Adrenal gland (tissue), 12 donors: Measurements from ENCODE around the gene ZNF786. TPM values are rescaled to one million over a fixed set of nuclear protein-coding genes. Genes with fewer than 3 reads are reported as not detected.

Experiments used
- DNase-seq, 7 donors: peaks; one replicate each; pipeline ENCODE4 v3.0.0-alpha.2; 2019 to 2020
- H3K27ac ChIP-seq, 5 donors: fragments of 200-600 bp; sonication (generic) in 4 of 5; 1 replicate in 3 of 5; 2 replicates in 2 of 5; pipeline versions ENCODE4 v1.5.1 to v1.8.0; 2016 to 2020; ENCODE audit warnings: mild to moderate bottlenecking in 1 of 5
- H3K27me3 ChIP-seq: fragments of 200-600 bp; 2 replicates; pipeline ENCODE4 v1.8.0; 2021
- H3K36me3 ChIP-seq, 2 donors: fragments of 200-600 bp; replicated peaks in 1 of 2; 1 replicate in 1 of 2; 2 replicates in 1 of 2; pipeline versions ENCODE4 v1.5.1 to v1.8.0; 2018 to 2022
- H3K4me1 ChIP-seq, 2 donors: fragments of 200-600 bp; replicated peaks in 1 of 2; 1 replicate in 1 of 2; 2 replicates in 1 of 2; pipeline versions ENCODE4 v1.5.1 to v1.8.0; 2018 to 2021
- H3K4me3 ChIP-seq, 4 donors: fragments of 200-600 bp; sonication (generic) in 3 of 4; one replicate each; pipeline ENCODE4 v1.5.1; 2016 to 2018
- H3K9me3 ChIP-seq, 3 donors: fragments of 200-600 bp; sonication (generic) in 1 of 3; replicated peaks in 1 of 3; 1 replicate in 2 of 3; 2 replicates in 1 of 3; pipeline versions ENCODE4 v1.5.1 to v1.8.0; 2016 to 2021
- CTCF ChIP-seq, 6 experiments: fragments of 450-650 bp in 4 of 6; fragments of 200-600 bp in 2 of 6; sonication (generic) in 1 of 6; IDR thresholded peaks; 1 replicate in 5 of 6; 2 replicates in 1 of 6; pipeline versions ENCODE4 v1.5.1 to v1.8.0; 2016 to 2021; ENCODE audit warnings: antibody characterized with exemption in 6 of 6, mild to moderate bottlenecking in 2 of 6, moderate library complexity in 1 of 6
- POLR2A ChIP-seq, 2 donors: fragments of 450-650 bp; IDR thresholded peaks; one replicate each; pipeline ENCODE4 v1.6.1; 2017; ENCODE audit warnings: antibody characterized with exemption in 2 of 2, mild to moderate bottlenecking in 2 of 2, moderate library complexity in 1 of 2
- WGBS, 4 donors: extraction: QIAGEN DNeasy Blood & Tissue Kit in 2 of 4; methylation state at CpG; one replicate each; pipeline versions ENCODE4 v1.1.5 to v1.1.7; 2013 to 2017; 5-methylcytosine and 5-hydroxymethylcytosine counted together
- intact Hi-C, 2 donors: fragments of 100-400 bp; cut with DNase I; formaldehyde crosslinking; loops; one replicate each; pipeline versions ENCODE4 v1.14.1 to v1.15.0; 2022 to 2023
- polyA plus RNA-seq, 3 donors: library from polyadenylated mRNA; stranded (reverse); fragments of 200-250 nt in 2 of 3; fragments of 350-450 nt in 1 of 3; fragmentation: Illumina TruSeq in 1 of 3; extraction: RNeasy Lipid Tissue Mini Kit (QIAGEN cat#74804) in 1 of 3; gene quantifications; one replicate each; pipeline ENCODE4 v1.2.3, GENCODE V29; 2013 to 2014
- total RNA-seq, 9 donors: library from RNA; depleted of rRNA in 4 of 9; stranded (reverse); fragments of >200 nt in 4 of 9; fragments of 120-200 nt in 1 of 9; fragmentation: NEBNext Ultra II Directional in 1 of 9; extraction: Animal tissue kit (Norgen Biotek cat#: 25700) in 1 of 9; gene quantifications; one replicate each; pipeline versions ENCODE4 v1.1.0 to v1.2.4, GENCODE V29; 2013 to 2023
- donor health status: healthy with polysubstance abuse.
- donor health status: Bipolar disorder and iron deficiency.
- donor health status: DM: yes; HTN: yes; CAD: no.
- donor health status: DM: no; HTN: no; CAD: no.
- donor health status: DM: no; HTN: no; CAD: no.
- donor health status: DM: yes; HTN: yes; CAD: no.

The ZNF786 gene
- total and polyA plus RNA-seq, 12 donors = 2.6 to 13.0 (median 4.8) TPM

DNA sequence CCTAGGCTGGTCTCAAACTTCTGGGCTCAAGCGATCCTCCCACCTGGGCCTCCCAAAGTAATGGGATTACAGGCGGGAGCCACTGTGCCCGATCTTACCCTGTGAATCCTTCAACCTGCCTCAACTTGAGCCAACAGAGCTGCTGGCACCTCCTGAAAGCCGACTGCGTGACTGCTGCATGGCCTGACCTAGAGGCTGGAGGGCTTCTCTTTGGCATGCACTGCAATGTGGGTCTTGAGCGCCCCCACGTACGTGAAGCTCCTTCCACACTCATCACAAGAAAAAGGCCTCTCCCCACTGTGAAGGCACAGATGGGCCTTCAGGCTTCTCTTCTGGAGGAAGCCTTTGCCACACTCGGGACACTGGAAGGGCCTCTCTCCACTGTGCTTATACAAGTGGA lies 12.9 kb upstream of the ZNF786 start:
- DNase-seq = no peak
- H3K36me3 ChIP-seq = no peaks in the 10 kb centered on the region
- H3K9me3 ChIP-seq = no peaks in the 10 kb centered on the region
- H3K4me3 ChIP-seq = no peak overlapping the region
- H3K27ac ChIP-seq = no peak overlapping the region
- H3K27me3 ChIP-seq = no peaks in the 10 kb centered on the region
- no peaks in the 10 kb centered on the region for H3K4me1 ChIP-seq
- intact Hi-C loops = no loop called here
- TF ChIP-seq POLR2A (IDR thresholded peaks at IDR 0.05) = no peak
- TF ChIP-seq CTCF (IDR thresholded peaks at IDR 0.05) = no peak
- 91 to 97% (median 95%) methylated on average over 9 of the region's 9 CpGs; no CpG with 5 or more reads in 1 of the 4 donors for WGBS, 4 donors

DNA sequence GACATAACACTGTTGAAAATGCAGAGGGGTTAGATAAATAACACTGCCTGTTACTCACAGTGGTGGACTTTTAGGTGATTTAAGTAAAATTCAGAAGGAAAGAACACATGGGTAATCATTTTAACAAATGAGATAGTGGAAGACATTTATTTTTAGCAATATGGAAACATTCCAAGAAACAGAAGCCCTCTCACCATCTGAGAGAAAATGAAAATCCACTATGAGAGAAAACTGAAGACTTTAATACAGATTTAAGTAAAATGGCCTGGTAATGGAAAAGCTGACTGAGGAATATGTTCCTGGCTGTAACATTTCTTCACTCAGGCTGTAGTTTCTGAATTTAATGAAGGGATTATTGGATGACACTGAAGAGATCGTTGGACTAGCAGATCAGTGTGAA lies 12.1 kb upstream of the ZNF786 start:
- intact Hi-C loops = no loop called here
- Histone ChIP-seq H3K9me3 (no peaks in the 10 kb centered on the region), H3K27ac (no peak overlapping the region), H3K36me3 (no peaks in the 10 kb centered on the region), H3K4me1 (no peaks in the 10 kb centered on the region), H3K27me3 (no peaks in the 10 kb centered on the region), H3K4me3 (no peak overlapping the region)
- no peak for DNase-seq
- 63 to 80% (median 73%) methylated on average over 1 of the region's 1 CpG for WGBS, 4 donors
- TF ChIP-seq CTCF (IDR thresholded peaks at IDR 0.05) = no peak
- TF ChIP-seq POLR2A (IDR thresholded peaks at IDR 0.05) = no peak

DNA sequence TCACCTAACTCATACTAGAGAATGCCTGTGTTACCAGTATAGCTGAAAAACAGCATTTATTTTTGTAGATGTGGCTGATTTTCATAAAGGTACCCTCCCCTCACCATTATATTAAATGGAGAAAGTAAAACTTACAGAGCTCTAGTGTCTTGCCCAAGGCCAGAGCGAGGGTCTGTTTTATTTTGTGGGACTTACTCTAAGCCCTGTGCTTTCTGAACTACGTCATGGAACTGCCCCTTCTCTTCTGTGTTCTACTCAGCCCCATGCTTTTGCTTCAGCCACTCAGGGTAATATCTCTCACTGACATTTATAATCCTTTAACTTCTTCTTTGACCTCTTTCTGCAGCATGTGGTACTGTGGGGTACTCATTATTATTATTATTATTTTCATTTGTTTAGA lies 10.3 kb upstream of the ZNF786 start:
- no peak for DNase-seq
- Histone ChIP-seq H3K27ac (no peak overlapping the region), H3K27me3 (no peaks in the 10 kb centered on the region), H3K36me3 (no peaks in the 10 kb centered on the region), H3K4me1 (no peaks in the 10 kb centered on the region), H3K4me3 (no peak overlapping the region), H3K9me3 (no peaks in the 10 kb centered on the region)
- no peak for TF ChIP-seq CTCF (IDR thresholded peaks at IDR 0.05)
- no peak for TF ChIP-seq POLR2A (IDR thresholded peaks at IDR 0.05)
- 88 to 98% (median 90%) methylated on average over 2 of the region's 2 CpGs for WGBS, 4 donors
- intact Hi-C loops = no loop called here

GRCh38 chr7:149099058-149099457 lies 8.5 kb upstream of the ZNF786 start:
- intact Hi-C loops = loop anchor here (10.0 kb wide), 2 partner anchors 46 to 94 kb away; partner anchors contain the start of gene ZNF398 (in 1 of the 2)
- TF ChIP-seq POLR2A (IDR thresholded peaks at IDR 0.05) = no peak
- no peak for TF ChIP-seq CTCF (IDR thresholded peaks at IDR 0.05)
- H3K9me3 ChIP-seq = no peaks in the 10 kb centered on the region
- no peak overlapping the region for H3K4me3 ChIP-seq
- 85 to 93% (median 92%) methylated on average over 5 to 6 of the region's 6 CpGs for WGBS, 4 donors
- DNase-seq = no peak
- no peak overlapping the region for H3K27ac ChIP-seq
- H3K36me3 ChIP-seq = no peaks in the 10 kb centered on the region
- no peaks in the 10 kb centered on the region for H3K4me1 ChIP-seq
- no peaks in the 10 kb centered on the region for H3K27me3 ChIP-seq
